ENCODE results near the gene DBT.

Gene DBT

DNA sequence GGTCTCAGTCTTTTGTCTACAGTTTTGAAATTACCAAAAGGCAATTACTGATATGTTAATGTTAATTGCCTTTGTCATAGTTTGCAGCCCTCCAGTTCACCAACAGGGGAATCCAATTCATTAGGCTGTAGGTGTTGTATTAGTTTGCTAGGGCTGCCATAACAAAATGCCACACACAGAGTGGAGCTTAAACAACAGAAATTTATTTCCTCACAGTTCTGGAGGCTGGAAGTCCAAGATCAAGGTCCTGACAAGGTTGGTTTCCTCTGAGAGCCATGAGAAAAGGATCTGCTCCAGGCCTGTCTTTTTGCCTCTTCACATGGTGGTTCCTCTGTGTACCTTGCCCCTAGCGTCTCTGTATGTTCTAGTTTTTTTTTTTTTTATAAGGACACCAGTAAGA lies 17.6 kb upstream of the DBT start:
- peaks cover 20 to 46% of the 10 kb centered on the region in 2 experiments for H3K36me3 ChIP-seq (ENCODE audit: control insufficient read depth in 1 of 2, insufficient read depth in 2 of 2, low read depth in 1 of 2, low read length in 2 of 2)

DNA sequence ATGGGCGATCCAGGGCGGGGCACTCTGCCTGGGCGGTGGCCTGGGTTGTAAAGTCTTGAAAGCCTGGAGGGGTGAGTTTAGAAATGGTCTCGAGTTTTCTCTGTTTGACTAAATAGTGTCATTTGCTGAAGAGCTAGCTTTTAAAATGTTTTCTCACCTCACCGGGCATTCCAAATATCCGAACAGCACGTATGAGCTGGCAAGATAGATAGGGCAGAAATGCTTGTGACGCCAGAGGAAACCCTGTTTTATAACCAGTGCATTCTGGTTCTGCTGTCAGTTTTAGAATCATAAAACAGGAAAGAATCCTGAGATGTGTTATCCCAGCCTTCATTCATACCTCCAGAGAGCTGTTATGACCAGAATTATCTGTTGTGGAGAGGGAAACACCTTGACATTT lies 17.1 kb upstream of the DBT start:
- Histone ChIP-seq H3K4ac (ENCODE audit: low read depth in 1 of 2, low read length in 2 of 2) (peak overlapping the region; percentile 66 to 75), H2BK15ac (ENCODE audit: low read depth, poor library complexity, severe bottlenecking) (no peak overlapping the region), H3K79me1 (replicated peaks; ENCODE audit: low read length, poor library complexity, severe bottlenecking) (peaks cover 18% of the 10 kb centered on the region), H3K9me3 (ENCODE audit: control insufficient read depth, low read length) (no peaks in the 10 kb centered on the region), H3K4me1 (ENCODE audit: control insufficient read depth, insufficient read depth, low read depth, low read length) (peaks cover 2% of the 10 kb centered on the region), H3K18ac (ENCODE audit: low read depth in 1 of 2, low read length in 2 of 2) (peak overlapping the region in 1 of 2 experiments; percentile 41), H2BK120ac (ENCODE audit: low read depth, low read length) (no peak overlapping the region), H3K36me3 (ENCODE audit: control insufficient read depth in 1 of 2, insufficient read depth in 2 of 2, low read depth in 1 of 2, low read length in 2 of 2) (peaks cover 20 to 40% of the 10 kb centered on the region in 2 experiments), H3K4me3 (ENCODE audit: insufficient read depth in 1 of 2, low read depth in 1 of 2, low read length in 2 of 2) (peak overlapping the region; percentile 92 to 98), H3K27ac (ENCODE audit: low read length, poor library complexity, severe bottlenecking) (no peak overlapping the region), H4K8ac (ENCODE audit: low read length) (peak overlapping the region; percentile 83), H2AK5ac (ENCODE audit: low read length, severe bottlenecking) (no peak overlapping the region), H4K91ac (ENCODE audit: low read length) (no peak overlapping the region), H3K9ac (ENCODE audit: low read length) (peak overlapping the region; percentile 96), H3K27me3 (ENCODE audit: control insufficient read depth in 1 of 2, insufficient read depth in 1 of 2, low read length in 2 of 2) (no peaks in the 10 kb centered on the region), H3K23ac (ENCODE audit: low read length in 2 of 2) (peak overlapping the region in 1 of 2 experiments; percentile 10), H2BK12ac (ENCODE audit: low read length in 2 of 2) (no peak overlapping the region), H3K14ac (ENCODE audit: low read length in 2 of 2) (peak overlapping the region in 1 of 2 experiments; percentile 46), H2BK5ac (ENCODE audit: low read depth, low read length, poor library complexity, severe bottlenecking) (no peak overlapping the region), H3K4me2 (ENCODE audit: low read length, poor library complexity, severe bottlenecking) (peak overlapping the region; percentile 70), H2AFZ (ENCODE audit: low read depth, low read length) (no peak overlapping the region)
- DNase-seq: peak; percentile 14
- 1% methylated on average over 8 of the region's 8 CpGs for WGBS

More for the DNA sequence above, 17.6 kb upstream of the DBT start:
- Histone ChIP-seq H3K4ac (ENCODE audit: low read depth in 1 of 2, low read length in 2 of 2) (no peak overlapping the region), H3K27ac (ENCODE audit: low read length, poor library complexity, severe bottlenecking) (no peak overlapping the region), H2BK5ac (ENCODE audit: low read depth, low read length, poor library complexity, severe bottlenecking) (no peak overlapping the region), H3K27me3 (ENCODE audit: control insufficient read depth in 1 of 2, insufficient read depth in 1 of 2, low read length in 2 of 2) (no peaks in the 10 kb centered on the region), H3K14ac (ENCODE audit: low read length in 2 of 2) (no peak overlapping the region), H2AK5ac (ENCODE audit: low read length, severe bottlenecking) (no peak overlapping the region), H3K4me1 (ENCODE audit: control insufficient read depth, insufficient read depth, low read depth, low read length) (peaks cover 2% of the 10 kb centered on the region), H4K91ac (ENCODE audit: low read length) (no peak overlapping the region), H2AFZ (ENCODE audit: low read depth, low read length) (no peak overlapping the region), H2BK120ac (ENCODE audit: low read depth, low read length) (no peak overlapping the region), H3K18ac (ENCODE audit: low read depth in 1 of 2, low read length in 2 of 2) (no peak overlapping the region), H2BK12ac (ENCODE audit: low read length in 2 of 2) (no peak overlapping the region), H3K23ac (ENCODE audit: low read length in 2 of 2) (no peak overlapping the region), H3K79me1 (replicated peaks; ENCODE audit: low read length, poor library complexity, severe bottlenecking) (peaks cover 20% of the 10 kb centered on the region), H4K8ac (ENCODE audit: low read length) (no peak overlapping the region), H2BK15ac (ENCODE audit: low read depth, poor library complexity, severe bottlenecking) (no peak overlapping the region), H3K4me2 (ENCODE audit: low read length, poor library complexity, severe bottlenecking) (peak overlapping the region; percentile 70), H3K4me3 (ENCODE audit: insufficient read depth in 1 of 2, low read depth in 1 of 2, low read length in 2 of 2) (peak overlapping the region in 1 of 2 experiments; percentile 98), H3K9me3 (ENCODE audit: control insufficient read depth, low read length) (no peaks in the 10 kb centered on the region), H3K9ac (ENCODE audit: low read length) (peak overlapping the region; percentile 96)
- no peak for DNase-seq
- no CpG with 5 or more reads among the region's 1 CpG for WGBS

DNA sequence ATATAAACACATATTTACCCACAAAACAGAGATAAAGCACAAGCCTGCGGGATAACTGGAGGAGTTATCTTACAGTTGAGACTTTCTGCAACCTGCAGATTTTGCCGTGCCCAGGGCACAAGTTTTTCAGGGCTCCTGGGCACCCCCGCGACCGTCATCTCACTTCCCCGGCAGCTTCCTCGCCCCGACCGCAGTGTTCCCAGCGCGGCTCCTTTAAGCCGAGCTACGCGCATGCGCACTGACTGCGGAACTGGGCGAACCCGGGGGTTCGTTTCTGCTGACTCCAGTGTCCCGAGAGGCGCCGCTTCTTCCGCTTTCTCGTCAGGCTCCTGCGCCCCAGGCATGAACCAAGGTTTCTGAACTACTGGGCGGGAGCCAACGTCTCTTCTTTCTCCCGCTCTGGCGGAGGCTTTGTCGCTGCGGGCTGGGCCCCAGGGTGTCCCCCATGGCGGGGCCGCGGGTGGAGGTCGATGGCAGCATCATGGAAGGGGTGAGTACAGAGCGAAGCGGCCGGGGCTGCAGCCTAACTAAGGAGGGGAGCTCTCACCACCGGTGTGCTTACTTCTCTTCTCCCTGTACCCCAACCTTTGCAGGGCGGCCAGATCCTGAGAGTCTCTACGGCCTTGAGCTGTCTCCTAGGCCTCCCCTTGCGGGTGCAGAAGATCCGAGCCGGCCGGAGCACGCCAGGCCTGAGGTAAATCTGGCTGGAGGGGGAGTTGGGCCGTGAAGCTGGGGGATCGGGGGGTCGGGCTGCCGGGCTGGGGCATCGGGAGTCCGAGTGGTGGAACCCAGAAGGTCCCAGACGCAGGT lies 16.5 kb upstream of the DBT start, which contains the start of gene RTCA:
RTCA (plus strand) TSS at position 286 of the 810 bp plus-strand sequence; CDS start at position 446, 160 bp downstream.
- peak; percentile 94 for DNase-seq
- Histone ChIP-seq H2BK15ac (ENCODE audit: low read depth, poor library complexity, severe bottlenecking) (no peak within 1 kb of the TSS), H3K4me3 (ENCODE audit: insufficient read depth in 1 of 2, low read depth in 1 of 2, low read length in 2 of 2) (peak within 1 kb of the TSS; percentile 92 to 98), H3K4me1 (ENCODE audit: control insufficient read depth, insufficient read depth, low read depth, low read length) (peaks cover 2% of the 10 kb centered on the region), H3K9ac (ENCODE audit: low read length) (peak within 1 kb of the TSS; percentile 96), H3K14ac (ENCODE audit: low read length in 2 of 2) (peak within 1 kb of the TSS in 1 of 2 experiments; percentile 46), H4K91ac (ENCODE audit: low read length) (peak within 1 kb of the TSS; percentile 85), H2AK5ac (ENCODE audit: low read length, severe bottlenecking) (no peak within 1 kb of the TSS), H2BK12ac (ENCODE audit: low read length in 2 of 2) (peak within 1 kb of the TSS in 1 of 2 experiments; percentile 69), H2BK120ac (ENCODE audit: low read depth, low read length) (no peak within 1 kb of the TSS), H3K18ac (ENCODE audit: low read depth in 1 of 2, low read length in 2 of 2) (peak within 1 kb of the TSS; percentile 41 to 93), H3K36me3 (ENCODE audit: control insufficient read depth in 1 of 2, insufficient read depth in 2 of 2, low read depth in 1 of 2, low read length in 2 of 2) (peaks cover 18 to 34% of the 10 kb centered on the region in 2 experiments), H3K4me2 (ENCODE audit: low read length, poor library complexity, severe bottlenecking) (peak within 1 kb of the TSS; percentile 70), H2BK5ac (ENCODE audit: low read depth, low read length, poor library complexity, severe bottlenecking) (peak within 1 kb of the TSS; percentile 59), H2AFZ (ENCODE audit: low read depth, low read length) (peak within 1 kb of the TSS; percentile 72), H3K23ac (ENCODE audit: low read length in 2 of 2) (peak within 1 kb of the TSS in 1 of 2 experiments; percentile 10), H3K27me3 (ENCODE audit: control insufficient read depth in 1 of 2, insufficient read depth in 1 of 2, low read length in 2 of 2) (no peaks in the 10 kb centered on the region), H3K79me1 (replicated peaks; ENCODE audit: low read length, poor library complexity, severe bottlenecking) (peaks cover 16% of the 10 kb centered on the region), H3K27ac (ENCODE audit: low read length, poor library complexity, severe bottlenecking) (peak within 1 kb of the TSS; percentile 81), H3K4ac (ENCODE audit: low read depth in 1 of 2, low read length in 2 of 2) (peak within 1 kb of the TSS; percentile 66 to 75), H3K9me3 (ENCODE audit: control insufficient read depth, low read length) (no peaks in the 10 kb centered on the region), H4K8ac (ENCODE audit: low read length) (peak within 1 kb of the TSS; percentile 83)
- WGBS: under 1% methylated on average over 44 of the region's 53 CpGs

DNA sequence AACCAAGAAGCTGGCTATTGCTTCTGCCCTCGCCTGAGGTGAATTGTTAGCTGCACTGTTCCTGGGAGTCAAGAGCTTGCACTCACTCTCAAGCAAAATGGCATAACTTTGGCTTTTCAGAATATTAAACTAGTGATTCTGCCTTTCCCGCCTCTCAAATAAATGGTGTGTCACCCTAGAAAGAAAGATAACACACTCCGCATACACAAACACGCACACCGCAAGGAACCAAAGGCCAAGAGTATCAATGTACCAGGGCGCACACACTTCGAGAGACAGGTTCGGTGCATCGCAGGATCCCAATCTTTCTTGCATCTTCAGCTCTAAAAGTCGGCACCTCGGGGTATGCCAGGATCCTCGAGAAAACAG lies 15.9 kb upstream of the DBT start:
- H3K27me3 ChIP-seq (ENCODE audit: control insufficient read depth in 1 of 2, insufficient read depth in 1 of 2, low read length in 2 of 2): no peaks in the 10 kb centered on the region
- no peak overlapping the region for H3K18ac ChIP-seq (ENCODE audit: low read depth in 1 of 2, low read length in 2 of 2)
- no peak overlapping the region for H2BK12ac ChIP-seq (ENCODE audit: low read length in 2 of 2)
- H3K4ac ChIP-seq (ENCODE audit: low read depth in 1 of 2, low read length in 2 of 2): no peak overlapping the region
- H2BK15ac ChIP-seq (ENCODE audit: low read depth, poor library complexity, severe bottlenecking): no peak overlapping the region
- no peak overlapping the region for H2BK5ac ChIP-seq (ENCODE audit: low read depth, low read length, poor library complexity, severe bottlenecking)
- no peak for DNase-seq
- 10% methylated on average over 12 of the region's 12 CpGs for WGBS
- no peak overlapping the region for H4K8ac ChIP-seq (ENCODE audit: low read length)
- H3K9me3 ChIP-seq (ENCODE audit: control insufficient read depth, low read length): no peaks in the 10 kb centered on the region
- peaks cover 14 to 28% of the 10 kb centered on the region in 2 experiments for H3K36me3 ChIP-seq (ENCODE audit: control insufficient read depth in 1 of 2, insufficient read depth in 2 of 2, low read depth in 1 of 2, low read length in 2 of 2)
- H3K14ac ChIP-seq (ENCODE audit: low read length in 2 of 2): no peak overlapping the region
- peaks cover 2% of the 10 kb centered on the region for H3K4me1 ChIP-seq (ENCODE audit: control insufficient read depth, insufficient read depth, low read depth, low read length)
- H3K9ac ChIP-seq (ENCODE audit: low read length): peak overlapping the region; percentile 96
- H3K4me2 ChIP-seq (ENCODE audit: low read length, poor library complexity, severe bottlenecking): peak overlapping the region; percentile 55
- peaks cover 16% of the 10 kb centered on the region for H3K79me1 ChIP-seq (replicated peaks; ENCODE audit: low read length, poor library complexity, severe bottlenecking)
- H3K27ac ChIP-seq (ENCODE audit: low read length, poor library complexity, severe bottlenecking): peak overlapping the region; percentile 55
- peak overlapping the region; percentile 72 for H2AFZ ChIP-seq (ENCODE audit: low read depth, low read length)
- H4K91ac ChIP-seq (ENCODE audit: low read length): no peak overlapping the region
- H3K4me3 ChIP-seq (ENCODE audit: insufficient read depth in 1 of 2, low read depth in 1 of 2, low read length in 2 of 2): peak overlapping the region; percentile 53 to 98
- H3K23ac ChIP-seq (ENCODE audit: low read length in 2 of 2): no peak overlapping the region
- no peak overlapping the region for H2AK5ac ChIP-seq (ENCODE audit: low read length, severe bottlenecking)
- no peak overlapping the region for H2BK120ac ChIP-seq (ENCODE audit: low read depth, low read length)
